22Rv1 (cell line): ENCODE results near the gene SMURF2.

Experiments used
- CTCF ChIP-seq: fragments of 450-650 bp; IDR thresholded peaks from 2 replicates; pipeline ENCODE4 v1.5.1; 2017; ENCODE audit warnings: mild to moderate bottlenecking
- ZFX ChIP-seq: fragments of 450-650 bp; IDR thresholded peaks from 2 replicates; pipeline ENCODE4 v1.6.1; 2017; ENCODE audit warnings: antibody characterized with exemption, borderline replicate concordance

- no peak for TF ChIP-seq CTCF
- TF ChIP-seq ZFX = no peak
Observed at GRCh38 chr17:64617125-64617780, 44.9 kb downstream of the SMURF2 start.
